Loucy (cell line): ENCODE data around the gene CHCHD10.

ENCODE experiments used
- CTCF ChIP-seq: fragments of 200-600 bp; sonication (generic); conservative IDR thresholded peaks from 2 replicates; pipeline ENCODE4 v1.5.1; 2014; ENCODE audit warnings: mild to moderate bottlenecking, antibody characterized with exemption, low read length
- EZH2phosphoT487 ChIP-seq: fragments of 200-600 bp; IDR thresholded peaks from 2 replicates; pipeline ENCODE4 v1.6.1; 2018; ENCODE audit warnings: antibody characterized with exemption, mild to moderate bottlenecking, moderate library complexity, borderline replicate concordance

- TF ChIP-seq CTCF: no peak
- TF ChIP-seq EZH2phosphoT487: no peak
Measured at GRCh38 chr22:23755711-23756110, 12.1 kb downstream of the CHCHD10 start.
